Stomach (tissue), 9 donors: ENCODE results near the gene GRPR. TPM values are rescaled to one million over a fixed set of nuclear protein-coding genes. Genes with fewer than 3 reads are reported as not detected.

Experiments
- DNase-seq, 2 donors: peaks; one replicate each; pipeline versions ENCODE4 v3.0.0 to v3.0.0-alpha.2; 2013 to 2019
- H3K27ac ChIP-seq, 5 donors: fragments of 200-600 bp in 4 of 5; sonication (generic) in 4 of 5; one replicate each; pipeline ENCODE4 v1.5.1; 2013 to 2019; ENCODE audit warnings: mild to moderate bottlenecking in 1 of 5, moderate library complexity in 1 of 5
- H3K27me3 ChIP-seq, 3 donors: fragments of 200-600 bp; sonication (generic); one replicate each; pipeline ENCODE4 v1.5.1; 2017 to 2019; ENCODE audit warnings: mixed run types in 1 of 3
- H3K36me3 ChIP-seq, 4 donors: fragments of 200-600 bp; sonication (generic); 1 replicate in 3 of 4; 2 replicates in 1 of 4; pipeline ENCODE4 v1.5.1; 2016 to 2019
- H3K4me1 ChIP-seq, 4 donors: fragments of 200-600 bp; sonication (generic); one replicate each; pipeline ENCODE4 v1.5.1; 2016 to 2019
- H3K4me3 ChIP-seq, 4 donors: fragments of 200-600 bp; sonication (generic) in 3 of 4; one replicate each; pipeline ENCODE4 v1.5.1; 2016 to 2019; ENCODE audit warnings: mild to moderate bottlenecking in 1 of 4
- H3K9me3 ChIP-seq, 4 donors: fragments of 200-600 bp; sonication (generic); one replicate each; pipeline ENCODE4 v1.5.1; 2016 to 2019
- CTCF ChIP-seq, 7 experiments: fragments of 450-650 bp in 4 of 7; fragments of 200-600 bp in 3 of 7; sonication (generic) in 3 of 7; IDR thresholded peaks; one replicate each; pipeline ENCODE4 v1.5.1; 2016 to 2019; ENCODE audit warnings: antibody characterized with exemption in 7 of 7, control low read depth in 2 of 7, mild to moderate bottlenecking in 1 of 7
- EP300 ChIP-seq: sonication (generic); formaldehyde crosslinking; IDR thresholded peaks from one replicate; pipeline ENCODE4 v1.6.1; 2017; ENCODE audit warnings: antibody characterized with exemption
- POLR2A ChIP-seq, 4 donors: fragments of 450-650 bp; IDR thresholded peaks; one replicate each; pipeline ENCODE4 v1.6.1; 2016; ENCODE audit warnings: antibody characterized with exemption in 4 of 4, control low read depth in 2 of 4, mild to moderate bottlenecking in 1 of 4, moderate library complexity in 1 of 4
- POLR2AphosphoS5 ChIP-seq, 3 donors: sonication (generic); formaldehyde crosslinking; IDR thresholded peaks; one replicate each; pipeline ENCODE4 v1.6.1; 2016; ENCODE audit warnings: antibody characterized with exemption in 3 of 3
- WGBS, 5 donors: extraction: QIAGEN DNeasy Blood & Tissue Kit in 3 of 5; methylation state at CpG; one replicate each; pipeline versions ENCODE4 v1.1.5 to v1.1.7; 2013 to 2018; 5-methylcytosine and 5-hydroxymethylcytosine counted together
- intact Hi-C: fragments of 100-400 bp; cut with DNase I; formaldehyde crosslinking; loops from one replicate; pipeline ENCODE4 v1.15.1; 2023; ENCODE audit warnings: low total_unique reads
- polyA plus RNA-seq, 3 donors: library from polyadenylated mRNA; stranded (reverse); fragments of 200-250 nt; gene quantifications; one replicate each; pipeline ENCODE4 v1.2.3, GENCODE V29; 2013
- total RNA-seq, 5 donors: library from RNA; depleted of rRNA; stranded (reverse); fragments of >200 nt; gene quantifications; one replicate each; pipeline versions ENCODE4 v1.1.0 to v1.2.3, GENCODE V29; 2014 to 2016
- donor health status: healthy with polysubstance abuse.
- donor health status: Bipolar disorder and iron deficiency.
- donor health status: healthy.

GRPR gene
- total and polyA plus RNA-seq, 8 donors, result 0.08 to 25.4 (median 5.3) TPM; not detected in 3

GRCh38 chrX:16113978-16114565 is 9.3 kb upstream of the GRPR start:
- H3K4me1 ChIP-seq, result no peaks in the 10 kb centered on the region
- 41 to 71% (median 61%) methylated on average over 1 of the region's 1 CpG for WGBS, 5 donors

DNA sequence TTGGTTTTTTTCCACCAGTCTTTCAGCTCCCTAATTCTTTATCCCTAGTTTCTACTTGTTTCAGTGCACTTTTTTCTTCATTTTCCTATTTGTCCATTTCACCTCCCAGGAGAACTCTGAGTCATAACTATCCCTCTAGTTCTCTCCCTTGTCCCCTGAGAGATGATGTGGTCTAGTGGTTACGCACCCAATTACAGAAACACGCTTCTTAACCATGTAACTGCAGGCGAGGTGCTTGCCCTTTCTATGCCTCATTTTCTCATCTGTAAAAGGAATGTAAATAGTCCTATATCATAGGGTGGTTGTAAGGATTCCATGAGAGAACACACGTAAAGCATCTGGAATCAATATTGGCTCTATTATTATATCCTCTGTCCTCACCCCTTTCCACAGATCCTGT is 8.8 kb upstream of the GRPR start:
- Histone ChIP-seq H3K36me3 (no peaks in the 10 kb centered on the region), H3K4me1 (no peaks in the 10 kb centered on the region), H3K27me3 (no peaks in the 10 kb centered on the region), H3K9me3 (peaks cover 0 to 10% (median 3%) of the 10 kb centered on the region in 4 donors), H3K27ac (no peak overlapping the region), H3K4me3 (no peak overlapping the region)
- 77 to 88% (median 83%) methylated on average over 4 of the region's 4 CpGs for WGBS, 5 donors
- DNase-seq, result no peak
- TF ChIP-seq EP300 (no peak), CTCF (IDR thresholded peaks at IDR 0.05) (no peak), POLR2AphosphoS5 (IDR thresholded peaks at IDR 0.05) (no peak), POLR2A (IDR thresholded peaks at IDR 0.05) (no peak)
- intact Hi-C loops, result no loop called here

More at GRCh38 chrX:16113978-16114565, 9.3 kb upstream of the GRPR start:
- intact Hi-C loops, result no loop called here
- peaks cover 0 to 4% (median 1%) of the 10 kb centered on the region in 4 donors for H3K9me3 ChIP-seq
- no peaks in the 10 kb centered on the region for H3K36me3 ChIP-seq
- no peak for DNase-seq
- no peaks in the 10 kb centered on the region for H3K27me3 ChIP-seq
- H3K4me3 ChIP-seq, result no peak overlapping the region
- TF ChIP-seq POLR2A (IDR thresholded peaks at IDR 0.05), result no peak
- no peak for TF ChIP-seq POLR2AphosphoS5 (IDR thresholded peaks at IDR 0.05)
- no peak for TF ChIP-seq CTCF (IDR thresholded peaks at IDR 0.05)
- no peak for TF ChIP-seq EP300
- H3K27ac ChIP-seq, result no peak overlapping the region

GRCh38 chrX:16119353-16120220 is 3.8 kb upstream of the GRPR start:
- H3K27ac ChIP-seq, result no peak overlapping the region
- H3K36me3 ChIP-seq, result no peaks in the 10 kb centered on the region
- TF ChIP-seq POLR2AphosphoS5 (IDR thresholded peaks at IDR 0.05), result no peak
- TF ChIP-seq CTCF (IDR thresholded peaks at IDR 0.05), result no peak
- TF ChIP-seq EP300, result no peak
- no peak for TF ChIP-seq POLR2A (IDR thresholded peaks at IDR 0.05)
- peaks cover 0 to 7% (median 0%) of the 10 kb centered on the region in 4 donors for H3K4me1 ChIP-seq
- no peak overlapping the region for H3K4me3 ChIP-seq
- 54 to 76% (median 72%) methylated on average over 5 of the region's 5 CpGs for WGBS, 5 donors
- intact Hi-C loops, result no loop called here
- H3K9me3 ChIP-seq, result peaks cover 0 to 10% (median 3%) of the 10 kb centered on the region in 4 donors
- peaks cover 0 to 5% (median 0%) of the 10 kb centered on the region in 3 donors for H3K27me3 ChIP-seq
- no peak for DNase-seq

DNA sequence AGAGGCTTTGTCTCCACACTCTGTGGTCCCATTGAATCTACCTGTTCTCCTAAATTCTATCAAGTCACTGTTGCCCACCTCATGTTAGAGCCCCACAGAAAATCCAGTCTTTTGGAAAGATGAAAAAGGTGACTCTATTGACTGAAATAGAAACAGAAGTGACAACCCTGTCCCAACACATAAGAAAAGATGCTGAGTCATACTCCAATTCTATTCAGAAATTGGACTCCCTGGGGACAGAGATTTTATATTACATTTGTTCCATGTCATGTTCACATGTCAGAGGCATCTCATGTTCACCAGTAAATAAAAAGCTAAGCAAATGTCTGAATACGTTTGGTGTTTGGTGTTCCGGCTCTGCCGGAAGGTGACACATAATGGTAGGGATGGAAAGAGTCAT is 2.9 kb upstream of the GRPR start:
- Histone ChIP-seq H3K36me3 (no peaks in the 10 kb centered on the region), H3K27me3 (peaks cover 0 to 5% (median 0%) of the 10 kb centered on the region in 3 donors), H3K4me1 (peaks cover 0 to 7% (median 0%) of the 10 kb centered on the region in 4 donors), H3K9me3 (peaks cover 0 to 10% (median 3%) of the 10 kb centered on the region in 4 donors), H3K27ac (no peak overlapping the region), H3K4me3 (no peak overlapping the region)
- TF ChIP-seq EP300 (no peak), CTCF (IDR thresholded peaks at IDR 0.05) (no peak), POLR2A (IDR thresholded peaks at IDR 0.05) (no peak), POLR2AphosphoS5 (IDR thresholded peaks at IDR 0.05) (no peak)
- DNase-seq, result no peak
- WGBS, 5 donors, result 92 to 99% (median 95%) methylated on average over 3 of the region's 3 CpGs
- intact Hi-C loops, result no loop called here
